HG02943 (cell line): ENCODE results near the gene LSP1.
A peak's percentile ranks its signal among the peaks of the same experiment; 100 is the strongest.

Experiments used
- ATAC-seq: cut with Tn5 transposase; IDR thresholded peaks from one replicate; pipeline ENCODE4 v1.9.1; 2021; ENCODE audit warnings: mild to moderate bottlenecking, low read depth, moderate library complexity; ENCODE audit not compliant: unreplicated experiment

LSP1 gene

GRCh38 chr11:1836011-1836945 is 16.6 kb upstream of the LSP1 start:
- ATAC-seq = no peak

- ATAC-seq = peak; percentile 56
These were observed 15.5 kb upstream of the LSP1 start for GRCh38 chr11:1837171-1838076.

- no peak for ATAC-seq
These were observed 14.8 kb upstream of the LSP1 start for GRCh38 chr11:1838077-1838425.

- ATAC-seq = no peak
These were observed 14.3 kb upstream of the LSP1 start, which contains the start of gene TNNI2 for GRCh38 chr11:1838426-1839144. TSS of gene TNNI2 (plus strand) at chr11:1838981. CDS start at chr11:1839697, 716 bp downstream.

GRCh38 chr11:1839204-1839923 is 13.5 kb upstream of the LSP1 start:
- ATAC-seq = no peak

- no peak for ATAC-seq
These were observed 12.7 kb upstream of the LSP1 start for GRCh38 chr11:1839924-1840779.

- ATAC-seq = no peak
These were observed 12.0 kb upstream of the LSP1 start for GRCh38 chr11:1840780-1841480.

- no peak for ATAC-seq
These were observed 11.3 kb upstream of the LSP1 start for GRCh38 chr11:1841511-1842148.

- no peak for ATAC-seq
These were observed 10.5 kb upstream of the LSP1 start for GRCh38 chr11:1842149-1843097.

- ATAC-seq = no peak
These were observed 9.8 kb upstream of the LSP1 start for GRCh38 chr11:1843098-1843473.

- no peak for ATAC-seq
These were observed 9.1 kb upstream of the LSP1 start for GRCh38 chr11:1843796-1844195.

- no peak for ATAC-seq
These were observed 8.4 kb upstream of the LSP1 start for GRCh38 chr11:1844221-1845094.

- no peak for ATAC-seq
These were observed 7.8 kb upstream of the LSP1 start for GRCh38 chr11:1845095-1845429.

- no peak for ATAC-seq
These were observed 7.1 kb upstream of the LSP1 start for GRCh38 chr11:1845561-1846452.

GRCh38 chr11:1846453-1846932 is 6.4 kb upstream of the LSP1 start:
- ATAC-seq = no peak
